ENCODE data around the gene CEP135. TPM values are rescaled to one million over a fixed set of nuclear protein-coding genes. Genes with fewer than 3 reads are reported as not detected.

The CEP135 gene
- total and polyA plus RNA-seq, 8 donors: 1.3 to 4.3 (median 1.9) TPM

- intact Hi-C loops (cut with DNase I): no loop called here
- Histone ChIP-seq H3K36me3 (no peaks in the 10 kb centered on the region), H3K27ac (no peak overlapping the region), H3K9me3 (no peaks in the 10 kb centered on the region), H3K4me3 (no peak overlapping the region), H3K27me3 (peaks cover 0 to 19% (median 10%) of the 10 kb centered on the region in 4 donors), H3K4me1 (peaks cover 0 to 6% (median 6%) of the 10 kb centered on the region in 3 donors)
- WGBS, 2 donors: 63 to 66% methylated on average over 7 of the region's 7 CpGs
- FAIRE-seq: no peak
- TF ChIP-seq CTCF (IDR thresholded peaks at IDR 0.05): no peak
- DNase-seq: no peak
- ATAC-seq: no peak
These were observed 102.4 kb downstream of the CEP135 start for GRCh38 chr4:56051029-56051709.

GRCh38 chr4:56051710-56052075 lies 102.9 kb downstream of the CEP135 start:
- Histone ChIP-seq H3K27ac (no peak overlapping the region), H3K4me1 (peaks cover 0 to 6% (median 6%) of the 10 kb centered on the region in 3 donors), H3K9me3 (no peaks in the 10 kb centered on the region), H3K4me3 (no peak overlapping the region), H3K27me3 (peaks cover 0 to 19% (median 10%) of the 10 kb centered on the region in 4 donors), H3K36me3 (no peaks in the 10 kb centered on the region)
- no peak for TF ChIP-seq CTCF (IDR thresholded peaks at IDR 0.05)
- 72 to 82% methylated on average over 1 of the region's 1 CpG for WGBS, 2 donors
- DNase-seq (no peak), FAIRE-seq (no peak), ATAC-seq (no peak)
- intact Hi-C loops (cut with DNase I): no loop called here

- ATAC-seq: no peak
- Histone ChIP-seq H3K4me1 (peaks cover 0 to 6% (median 6%) of the 10 kb centered on the region in 3 donors), H3K27me3 (peaks cover 0 to 19% (median 10%) of the 10 kb centered on the region in 4 donors), H3K27ac (no peak overlapping the region), H3K36me3 (no peaks in the 10 kb centered on the region), H3K9me3 (no peaks in the 10 kb centered on the region), H3K4me3 (no peak overlapping the region)
- no peak for FAIRE-seq
- TF ChIP-seq CTCF (IDR thresholded peaks at IDR 0.05): no peak
- no peak for DNase-seq
- intact Hi-C loops (cut with DNase I): no loop called here
- 40 to 49% methylated on average over 1 of the region's 1 CpG for WGBS, 2 donors
These were observed 103.7 kb downstream of the CEP135 start for GRCh38 chr4:56052481-56052880.

- H3K27ac ChIP-seq: no peak overlapping the region
- ATAC-seq (no peak), FAIRE-seq (no peak), DNase-seq (no peak)
- intact Hi-C loops (cut with DNase I): no loop called here
- H3K4me3 ChIP-seq: no peak overlapping the region
- no peaks in the 10 kb centered on the region for H3K36me3 ChIP-seq
- H3K4me1 ChIP-seq: peaks cover 0 to 6% (median 6%) of the 10 kb centered on the region in 3 donors
- TF ChIP-seq CTCF (IDR thresholded peaks at IDR 0.05): no peak
- H3K27me3 ChIP-seq: peaks cover 0 to 19% (median 10%) of the 10 kb centered on the region in 4 donors
- H3K9me3 ChIP-seq: no peaks in the 10 kb centered on the region
- WGBS, 2 donors: 61 to 66% methylated on average over 5 of the region's 5 CpGs
These were observed 104.2 kb downstream of the CEP135 start for GRCh38 chr4:56052966-56053365.
